SK-N-SH treated with all-trans-retinoic acid at 6 μM for 48 hours (cell line): ENCODE results near the gene CRADD.

Experiments
- ATAC-seq: fragments of 200-7000 bp; cut with Tn5 transposase; 3 replicates; pipeline ENCODE4 v1.9.1; 2020; ENCODE audit warnings: mild to moderate bottlenecking, moderate library complexity
- BACH2 ChIP-seq: fragments of 250-450 bp; sonication (Bioruptor Pico); IDR thresholded peaks from 2 replicates; pipeline ENCODE4 v1.9.0; 2021; ENCODE audit warnings: mild to moderate bottlenecking, borderline replicate concordance
- CREB5 ChIP-seq: fragments of 250-450 bp; sonication (Bioruptor Pico); IDR thresholded peaks from 2 replicates; pipeline ENCODE4 v1.5.1; 2020; ENCODE audit warnings: low read depth, mild to moderate bottlenecking, moderate library complexity
- CSDC2 ChIP-seq: fragments of 250-450 bp; sonication (Bioruptor Pico); IDR thresholded peaks from 2 replicates; pipeline ENCODE4 v1.5.0; 2020; ENCODE audit warnings: mild to moderate bottlenecking, moderate library complexity
- CSRNP3 ChIP-seq: fragments of 250-450 bp; sonication (Bioruptor Pico); IDR thresholded peaks from 2 replicates; pipeline ENCODE4 v1.5.1; 2021; ENCODE audit warnings: mild to moderate bottlenecking, moderate library complexity
- ESRRG ChIP-seq: fragments of 250-450 bp; sonication (Bioruptor Pico); IDR thresholded peaks from 2 replicates; pipeline ENCODE4 v1.6.1; 2021; ENCODE audit warnings: mild to moderate bottlenecking
- ISL1 ChIP-seq: fragments of 250-450 bp; sonication (Bioruptor Pico); IDR thresholded peaks from 2 replicates; pipeline ENCODE4 v2.1.2; 2022; ENCODE audit warnings: mild to moderate bottlenecking, moderate library complexity
- OSR1 ChIP-seq: fragments of 250-450 bp; sonication (Bioruptor Pico); IDR thresholded peaks from 2 replicates; pipeline ENCODE4 v1.8.0; 2022; ENCODE audit warnings: moderate library complexity, mild to moderate bottlenecking, inconsistent platforms
- PATZ1 ChIP-seq: fragments of 250-450 bp; sonication (Bioruptor Pico); IDR thresholded peaks from 2 replicates; pipeline ENCODE4 v1.8.0; 2020; ENCODE audit warnings: mild to moderate bottlenecking, moderate library complexity, borderline replicate concordance
- POU6F1 ChIP-seq: fragments of 250-450 bp; sonication (Bioruptor Pico); IDR thresholded peaks from 2 replicates; pipeline ENCODE4 v1.8.0; 2021; ENCODE audit warnings: low read depth, mild to moderate bottlenecking, moderate library complexity, borderline replicate concordance
- PPARA ChIP-seq: fragments of 250-450 bp; sonication (Bioruptor Pico); IDR thresholded peaks from 2 replicates; pipeline ENCODE4 v1.5.0; 2020; ENCODE audit warnings: mild to moderate bottlenecking, borderline replicate concordance
- RARB ChIP-seq: fragments of 250-450 bp; sonication (Bioruptor Pico); IDR thresholded peaks from 2 replicates; pipeline ENCODE4 v1.8.0; 2021; ENCODE audit warnings: mild to moderate bottlenecking, moderate library complexity
- SNAI2 ChIP-seq: fragments of 250-450 bp; sonication (Bioruptor Pico); IDR thresholded peaks from 2 replicates; pipeline ENCODE4 v1.5.0; 2020; ENCODE audit warnings: mild to moderate bottlenecking, moderate library complexity
- TCF4 ChIP-seq: fragments of 250-450 bp; sonication (Bioruptor Pico); IDR thresholded peaks from 2 replicates; pipeline ENCODE4 v1.8.0; 2021; ENCODE audit warnings: mild to moderate bottlenecking, moderate library complexity, borderline replicate concordance
- TOX ChIP-seq: fragments of 250-450 bp; sonication (Bioruptor Pico); IDR thresholded peaks from 2 replicates; pipeline ENCODE4 v1.8.0; 2021; ENCODE audit warnings: mild to moderate bottlenecking, moderate library complexity, borderline replicate concordance
- TSHZ2 ChIP-seq: fragments of 250-450 bp; sonication (Bioruptor Pico); IDR thresholded peaks from 2 replicates; pipeline ENCODE4 v1.5.0; 2020; ENCODE audit warnings: mild to moderate bottlenecking, moderate library complexity
- ZC3H10 ChIP-seq: fragments of 250-450 bp; sonication (Bioruptor Pico); IDR thresholded peaks from 2 replicates; pipeline ENCODE4 v1.5.1; 2021; ENCODE audit warnings: mild to moderate bottlenecking, moderate library complexity
- ZFP3 ChIP-seq: fragments of 250-450 bp; sonication (Bioruptor Pico); IDR thresholded peaks from 2 replicates; pipeline ENCODE4 v1.5.0; 2020; ENCODE audit warnings: mild to moderate bottlenecking, moderate library complexity
- ZFP30 ChIP-seq: fragments of 450-650 bp; formaldehyde crosslinking; IDR thresholded peaks from 2 replicates; pipeline ENCODE4 v1.5.0; 2022; ENCODE audit warnings: mild to moderate bottlenecking, moderate library complexity
- ZNF565 ChIP-seq: fragments of 450-650 bp; formaldehyde crosslinking; conservative IDR thresholded peaks from 2 replicates; pipeline ENCODE4 v1.5.0; 2020; ENCODE audit warnings: low read depth, mild to moderate bottlenecking, moderate library complexity
- ZNF8 ChIP-seq: fragments of 450-650 bp; formaldehyde crosslinking; IDR thresholded peaks from 2 replicates; pipeline ENCODE4 v1.5.0; 2020; ENCODE audit warnings: mild to moderate bottlenecking, moderate library complexity

CRADD gene

GRCh38 chr12:93921521-93921920, 244.3 kb downstream of the CRADD start:
- ATAC-seq: no peak

GRCh38 chr12:93922583-93923006, 245.4 kb downstream of the CRADD start:
- TF ChIP-seq OSR1 (CRISPR knock-in tag) (no peak), ZNF8 (CRISPR knock-in tag) (no peak), PATZ1 (CRISPR knock-in tag) (no peak), TCF4 (CRISPR knock-in tag) (no peak), TOX (CRISPR knock-in tag) (no peak), ESRRG (CRISPR knock-in tag) (no peak)
- no peak for ATAC-seq

More at GRCh38 chr12:93921521-93921920, 244.3 kb downstream of the CRADD start:
- TF ChIP-seq PPARA (CRISPR knock-in tag): no peak
- TF ChIP-seq ZNF565 (CRISPR knock-in tag): no peak
- TF ChIP-seq PATZ1 (CRISPR knock-in tag): no peak
- no peak for TF ChIP-seq ZFP3 (CRISPR knock-in tag)
- no peak for TF ChIP-seq ZC3H10 (CRISPR knock-in tag)
- TF ChIP-seq POU6F1 (CRISPR knock-in tag): no peak
- no peak for TF ChIP-seq SNAI2 (CRISPR knock-in tag)
- TF ChIP-seq TCF4 (CRISPR knock-in tag): no peak
- no peak for TF ChIP-seq TSHZ2

- ATAC-seq: no peak
- TF ChIP-seq POU6F1 (CRISPR knock-in tag) (no peak), CREB5 (CRISPR knock-in tag) (no peak), ISL1 (CRISPR knock-in tag) (no peak), ESRRG (CRISPR knock-in tag) (no peak), ZFP3 (CRISPR knock-in tag) (no peak), BACH2 (CRISPR knock-in tag) (no peak), ZNF8 (CRISPR knock-in tag) (no peak), TCF4 (CRISPR knock-in tag) (no peak), SNAI2 (CRISPR knock-in tag) (no peak), CSRNP3 (no peak), TOX (CRISPR knock-in tag) (no peak), PATZ1 (CRISPR knock-in tag) (no peak), OSR1 (CRISPR knock-in tag) (no peak), RARB (CRISPR knock-in tag) (no peak), ZC3H10 (CRISPR knock-in tag) (no peak), ZFP30 (CRISPR knock-in tag) (no peak), CSDC2 (CRISPR knock-in tag) (no peak)
Observed at GRCh38 chr12:93924367-93924766, 247.2 kb downstream of the CRADD start.
